SK-N-SH treated with all-trans-retinoic acid at 6 μM for 48 hours (cell line): ENCODE results near the gene LEPR.
A peak's percentile ranks its signal among the peaks of the same experiment; 100 is the strongest.
"Not testable (repeated sequence)": the region's sequence is repeated elsewhere in the genome, so short reads cannot be mapped to it uniquely, and the experiment has no call there.

Experiments used
- ATAC-seq: fragments of 200-7000 bp; cut with Tn5 transposase; 3 replicates; pipeline ENCODE4 v1.9.1; 2020; ENCODE audit warnings: mild to moderate bottlenecking, moderate library complexity
- ARNTL ChIP-seq: fragments of 450-650 bp; formaldehyde crosslinking; IDR thresholded peaks from 2 replicates; pipeline ENCODE4 v1.5.0; 2020; ENCODE audit warnings: low read depth, mild to moderate bottlenecking, moderate library complexity, borderline replicate concordance
- BACH2 ChIP-seq: fragments of 250-450 bp; sonication (Bioruptor Pico); IDR thresholded peaks from 2 replicates; pipeline ENCODE4 v1.9.0; 2021; ENCODE audit warnings: mild to moderate bottlenecking, borderline replicate concordance
- CREB5 ChIP-seq: fragments of 250-450 bp; sonication (Bioruptor Pico); IDR thresholded peaks from 2 replicates; pipeline ENCODE4 v1.5.1; 2020; ENCODE audit warnings: low read depth, mild to moderate bottlenecking, moderate library complexity
- CSDC2 ChIP-seq: fragments of 250-450 bp; sonication (Bioruptor Pico); IDR thresholded peaks from 2 replicates; pipeline ENCODE4 v1.5.0; 2020; ENCODE audit warnings: mild to moderate bottlenecking, moderate library complexity
- ESRRG ChIP-seq: fragments of 250-450 bp; sonication (Bioruptor Pico); IDR thresholded peaks from 2 replicates; pipeline ENCODE4 v1.6.1; 2021; ENCODE audit warnings: mild to moderate bottlenecking
- GLIS3 ChIP-seq: fragments of 250-450 bp; sonication (Bioruptor Pico); IDR thresholded peaks from 2 replicates; pipeline ENCODE4 v1.5.0; 2020; ENCODE audit warnings: mild to moderate bottlenecking, moderate library complexity
- POU6F1 ChIP-seq: fragments of 250-450 bp; sonication (Bioruptor Pico); IDR thresholded peaks from 2 replicates; pipeline ENCODE4 v1.8.0; 2021; ENCODE audit warnings: low read depth, mild to moderate bottlenecking, moderate library complexity, borderline replicate concordance
- RARB ChIP-seq: fragments of 250-450 bp; sonication (Bioruptor Pico); IDR thresholded peaks from 2 replicates; pipeline ENCODE4 v1.8.0; 2021; ENCODE audit warnings: mild to moderate bottlenecking, moderate library complexity
- SNAI2 ChIP-seq: fragments of 250-450 bp; sonication (Bioruptor Pico); IDR thresholded peaks from 2 replicates; pipeline ENCODE4 v1.5.0; 2020; ENCODE audit warnings: mild to moderate bottlenecking, moderate library complexity
- TCF4 ChIP-seq: fragments of 250-450 bp; sonication (Bioruptor Pico); IDR thresholded peaks from 2 replicates; pipeline ENCODE4 v1.8.0; 2021; ENCODE audit warnings: mild to moderate bottlenecking, moderate library complexity, borderline replicate concordance
- TOX ChIP-seq: fragments of 250-450 bp; sonication (Bioruptor Pico); IDR thresholded peaks from 2 replicates; pipeline ENCODE4 v1.8.0; 2021; ENCODE audit warnings: mild to moderate bottlenecking, moderate library complexity, borderline replicate concordance
- TSHZ2 ChIP-seq: fragments of 250-450 bp; sonication (Bioruptor Pico); IDR thresholded peaks from 2 replicates; pipeline ENCODE4 v1.5.0; 2020; ENCODE audit warnings: mild to moderate bottlenecking, moderate library complexity
- ZC3H10 ChIP-seq: fragments of 250-450 bp; sonication (Bioruptor Pico); IDR thresholded peaks from 2 replicates; pipeline ENCODE4 v1.5.1; 2021; ENCODE audit warnings: mild to moderate bottlenecking, moderate library complexity
- ZFP3 ChIP-seq: fragments of 250-450 bp; sonication (Bioruptor Pico); IDR thresholded peaks from 2 replicates; pipeline ENCODE4 v1.5.0; 2020; ENCODE audit warnings: mild to moderate bottlenecking, moderate library complexity
- ZFP30 ChIP-seq: fragments of 450-650 bp; formaldehyde crosslinking; IDR thresholded peaks from 2 replicates; pipeline ENCODE4 v1.5.0; 2022; ENCODE audit warnings: mild to moderate bottlenecking, moderate library complexity
- ZNF565 ChIP-seq: fragments of 450-650 bp; formaldehyde crosslinking; conservative IDR thresholded peaks from 2 replicates; pipeline ENCODE4 v1.5.0; 2020; ENCODE audit warnings: low read depth, mild to moderate bottlenecking, moderate library complexity
- ZNF70 ChIP-seq: fragments of 450-650 bp; formaldehyde crosslinking; IDR thresholded peaks from 2 replicates; pipeline ENCODE4 v1.5.0; 2020; ENCODE audit warnings: mild to moderate bottlenecking, moderate library complexity
- ZNF8 ChIP-seq: fragments of 450-650 bp; formaldehyde crosslinking; IDR thresholded peaks from 2 replicates; pipeline ENCODE4 v1.5.0; 2020; ENCODE audit warnings: mild to moderate bottlenecking, moderate library complexity

Gene LEPR

GRCh38 chr1:65459397-65459768 is 38.9 kb downstream of the LEPR start:
- ATAC-seq, result peak; percentile 71
- no peak for TF ChIP-seq CREB5 (CRISPR knock-in tag)
- TF ChIP-seq ZNF565 (CRISPR knock-in tag), result no peak
- TF ChIP-seq SNAI2, result no peak
- no peak for TF ChIP-seq BACH2 (CRISPR knock-in tag)
- no peak for TF ChIP-seq ZNF70 (CRISPR knock-in tag)

GRCh38 chr1:65465837-65466236 is 45.4 kb downstream of the LEPR start:
- not testable (repeated sequence) for ATAC-seq

GRCh38 chr1:65467536-65467935 is 47.1 kb downstream of the LEPR start:
- no peak for ATAC-seq
- TF ChIP-seq ZNF70 (CRISPR knock-in tag) (no peak), GLIS3 (CRISPR knock-in tag) (no peak), TSHZ2 (CRISPR knock-in tag) (no peak), TOX (CRISPR knock-in tag) (no peak)
- TF ChIP-seq, all 23 proteins: peak for 0

- ATAC-seq, result no peak
- TF ChIP-seq ESRRG (CRISPR knock-in tag) (no peak), ARNTL (CRISPR knock-in tag) (no peak), ZC3H10 (no peak), POU6F1 (CRISPR knock-in tag) (no peak), ZFP3 (CRISPR knock-in tag) (no peak), SNAI2 (no peak), RARB (no peak)
These were observed 48.8 kb downstream of the LEPR start for GRCh38 chr1:65469126-65469888.

- ATAC-seq, result no peak
- TF ChIP-seq ZNF565 (CRISPR knock-in tag) (no peak), BACH2 (CRISPR knock-in tag) (no peak), GLIS3 (CRISPR knock-in tag) (no peak), ESRRG (CRISPR knock-in tag) (no peak), ARNTL (CRISPR knock-in tag) (no peak), ZFP30 (CRISPR knock-in tag) (no peak), TCF4 (CRISPR knock-in tag) (no peak), ZFP3 (CRISPR knock-in tag) (no peak), TOX (CRISPR knock-in tag) (no peak), POU6F1 (CRISPR knock-in tag) (no peak), ZNF8 (CRISPR knock-in tag) (no peak), RARB (no peak), CSDC2 (CRISPR knock-in tag) (no peak), ZNF70 (CRISPR knock-in tag) (no peak), CREB5 (CRISPR knock-in tag) (no peak), SNAI2 (no peak)
- TF ChIP-seq, all 23 proteins: peak for 0
These were observed 49.4 kb downstream of the LEPR start for GRCh38 chr1:65469889-65470340.
